Neuron (in vitro differentiated cells): ENCODE data around the gene C4BPA.

Source experiments
- H2AFZ ChIP-seq: one replicate; pipeline ENCODE4 v1.6.1; 2013; ENCODE audit warnings: low read depth, mild to moderate bottlenecking, inconsistent platforms, low read length, moderate library complexity
- H3K27me3 ChIP-seq: one replicate; pipeline ENCODE4 v1.6.1; 2013; ENCODE audit warnings: low read length; ENCODE audit not compliant: insufficient read depth
- H3K36me3 ChIP-seq: one replicate; pipeline ENCODE4 v1.6.1; 2013; ENCODE audit warnings: low read length; ENCODE audit not compliant: insufficient read depth
- H3K4me1 ChIP-seq: one replicate; pipeline ENCODE4 v1.6.1; 2013; ENCODE audit warnings: low read length; ENCODE audit not compliant: insufficient read depth
- H3K4me3 ChIP-seq: 2 replicates; pipeline ENCODE4 v1.5.1; 2013; ENCODE audit warnings: mild to moderate bottlenecking, low read length, moderate library complexity
- H3K9me3 ChIP-seq: one replicate; pipeline ENCODE4 v1.6.1; 2013; ENCODE audit warnings: low read length

C4BPA gene

DNA sequence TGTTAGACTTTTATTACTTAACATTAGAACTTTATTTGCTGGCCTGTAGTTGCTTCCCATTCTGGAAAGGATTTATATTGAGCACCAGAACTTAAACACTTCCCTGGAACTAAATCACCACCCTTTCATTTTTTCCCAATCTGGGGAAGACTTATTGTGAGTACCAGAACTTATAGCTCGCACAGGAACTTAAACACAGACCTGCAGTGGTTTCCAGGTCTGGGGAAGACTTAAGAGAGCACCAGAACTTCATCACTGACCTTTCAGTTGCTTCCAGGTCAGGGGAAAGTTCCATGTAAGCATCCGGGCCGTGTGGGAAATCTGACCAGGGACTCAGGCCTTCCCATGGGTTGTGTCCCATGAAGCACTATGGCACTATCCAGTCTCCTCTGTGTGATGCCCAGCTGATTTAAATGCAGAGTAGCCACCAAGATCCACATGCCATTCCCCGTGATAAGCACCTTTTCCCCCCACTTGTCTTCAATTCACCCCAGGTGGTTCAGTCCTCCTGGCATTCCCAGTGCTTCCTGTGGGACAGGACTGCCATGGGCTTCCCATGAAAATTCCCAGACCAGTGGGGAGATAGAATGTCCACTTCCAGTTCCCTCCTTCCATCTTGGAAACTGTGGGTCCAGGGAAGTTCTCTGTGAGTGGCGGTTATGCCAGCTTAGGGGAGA, 48.9 kb downstream of the C4BPA start:
- Histone ChIP-seq H3K4me1 (no peaks in the 10 kb centered on the region), H3K36me3 (no peaks in the 10 kb centered on the region), H2AFZ (no peak overlapping the region), H3K9me3 (no peaks in the 10 kb centered on the region), H3K4me3 (peak overlapping the region; percentile 23), H3K27me3 (no peaks in the 10 kb centered on the region)

GRCh38 chr1:207155028-207155427, 51.0 kb downstream of the C4BPA start:
- H3K27me3 ChIP-seq, result no peaks in the 10 kb centered on the region
- H2AFZ ChIP-seq, result no peak overlapping the region
- no peaks in the 10 kb centered on the region for H3K9me3 ChIP-seq
- no peaks in the 10 kb centered on the region for H3K36me3 ChIP-seq
- no peaks in the 10 kb centered on the region for H3K4me1 ChIP-seq
- no peak overlapping the region for H3K4me3 ChIP-seq

- Histone ChIP-seq H3K36me3 (no peaks in the 10 kb centered on the region), H3K27me3 (no peaks in the 10 kb centered on the region), H3K9me3 (no peaks in the 10 kb centered on the region), H2AFZ (no peak overlapping the region), H3K4me1 (no peaks in the 10 kb centered on the region), H3K4me3 (no peak overlapping the region)
Measured at GRCh38 chr1:207156095-207156494, 52.1 kb downstream of the C4BPA start.

DNA sequence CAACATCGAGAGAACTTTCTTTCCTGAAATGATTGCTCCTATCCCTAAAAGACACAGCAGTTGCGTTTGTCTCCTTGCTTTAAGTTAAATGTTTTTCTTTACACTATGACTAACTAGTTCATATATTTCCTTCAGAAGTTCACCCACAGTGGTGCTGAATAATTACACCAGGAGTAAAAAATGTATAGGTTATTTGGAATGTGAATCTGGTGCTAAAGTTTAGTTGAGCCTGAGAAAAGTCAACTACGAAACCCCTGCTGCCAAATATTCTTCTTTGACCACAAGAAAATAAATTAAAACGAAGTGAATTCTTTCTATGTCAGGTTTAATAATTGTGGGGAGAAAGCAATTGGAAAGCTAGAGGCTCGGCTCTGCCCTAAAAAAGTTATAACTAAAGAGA, 52.8 kb downstream of the C4BPA start:
- no peaks in the 10 kb centered on the region for H3K9me3 ChIP-seq
- no peaks in the 10 kb centered on the region for H3K36me3 ChIP-seq
- H3K27me3 ChIP-seq, result no peaks in the 10 kb centered on the region
- H2AFZ ChIP-seq, result no peak overlapping the region
- H3K4me1 ChIP-seq, result no peaks in the 10 kb centered on the region
- H3K4me3 ChIP-seq, result no peak overlapping the region

GRCh38 chr1:207164086-207164485, 60.1 kb downstream of the C4BPA start:
- H3K9me3 ChIP-seq, result no peaks in the 10 kb centered on the region
- H3K36me3 ChIP-seq, result no peaks in the 10 kb centered on the region
- H3K4me3 ChIP-seq, result no peak overlapping the region

DNA sequence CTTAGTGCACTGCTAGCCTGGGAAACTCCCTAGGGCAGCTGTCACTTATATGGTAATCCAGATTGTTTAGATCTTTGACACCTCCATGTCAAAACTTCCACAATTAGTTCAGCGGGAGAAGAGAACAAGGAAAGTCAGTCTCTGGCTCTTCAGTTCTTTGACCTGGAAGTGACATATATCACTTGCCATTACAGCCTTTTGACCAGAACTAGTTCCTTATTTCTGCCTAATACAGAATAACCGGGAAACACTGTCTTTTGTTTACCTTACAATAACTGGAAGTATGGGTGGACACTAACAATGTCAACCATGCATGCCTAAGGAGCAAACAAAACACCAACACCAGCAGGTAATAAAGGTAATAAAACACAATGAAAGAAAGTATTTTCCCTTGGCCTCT, 68.3 kb downstream of the C4BPA start:
- H3K9me3 ChIP-seq, result no peaks in the 10 kb centered on the region
- no peaks in the 10 kb centered on the region for H3K36me3 ChIP-seq
- H3K4me1 ChIP-seq, result no peaks in the 10 kb centered on the region
- H2AFZ ChIP-seq, result no peak overlapping the region
- H3K4me3 ChIP-seq, result no peak overlapping the region
- H3K27me3 ChIP-seq, result no peaks in the 10 kb centered on the region

More at GRCh38 chr1:207164086-207164485, 60.1 kb downstream of the C4BPA start:
- Histone ChIP-seq H2AFZ (no peak overlapping the region), H3K27me3 (no peaks in the 10 kb centered on the region), H3K4me1 (no peaks in the 10 kb centered on the region)

GRCh38 chr1:207172885-207173284, 68.9 kb downstream of the C4BPA start:
- Histone ChIP-seq H3K4me3 (no peak overlapping the region), H3K9me3 (no peaks in the 10 kb centered on the region), H2AFZ (no peak overlapping the region), H3K27me3 (no peaks in the 10 kb centered on the region), H3K4me1 (no peaks in the 10 kb centered on the region), H3K36me3 (no peaks in the 10 kb centered on the region)

- H3K9me3 ChIP-seq, result no peaks in the 10 kb centered on the region
- no peaks in the 10 kb centered on the region for H3K4me1 ChIP-seq
- H3K36me3 ChIP-seq, result no peaks in the 10 kb centered on the region
- no peak overlapping the region for H2AFZ ChIP-seq
- no peak overlapping the region for H3K4me3 ChIP-seq
- no peaks in the 10 kb centered on the region for H3K27me3 ChIP-seq
Measured at GRCh38 chr1:207173396-207173795, 69.4 kb downstream of the C4BPA start.

GRCh38 chr1:207174913-207175312, 70.9 kb downstream of the C4BPA start:
- Histone ChIP-seq H3K4me3 (no peak overlapping the region), H3K27me3 (no peaks in the 10 kb centered on the region), H2AFZ (no peak overlapping the region), H3K4me1 (no peaks in the 10 kb centered on the region), H3K36me3 (no peaks in the 10 kb centered on the region), H3K9me3 (no peaks in the 10 kb centered on the region)

GRCh38 chr1:207179036-207179435, 75.0 kb downstream of the C4BPA start:
- Histone ChIP-seq H3K27me3 (no peaks in the 10 kb centered on the region), H3K36me3 (no peaks in the 10 kb centered on the region), H2AFZ (no peak overlapping the region), H3K4me3 (no peak overlapping the region), H3K4me1 (no peaks in the 10 kb centered on the region), H3K9me3 (no peaks in the 10 kb centered on the region)

GRCh38 chr1:207181847-207182246, 77.8 kb downstream of the C4BPA start:
- H3K4me3 ChIP-seq, result no peak overlapping the region

DNA sequence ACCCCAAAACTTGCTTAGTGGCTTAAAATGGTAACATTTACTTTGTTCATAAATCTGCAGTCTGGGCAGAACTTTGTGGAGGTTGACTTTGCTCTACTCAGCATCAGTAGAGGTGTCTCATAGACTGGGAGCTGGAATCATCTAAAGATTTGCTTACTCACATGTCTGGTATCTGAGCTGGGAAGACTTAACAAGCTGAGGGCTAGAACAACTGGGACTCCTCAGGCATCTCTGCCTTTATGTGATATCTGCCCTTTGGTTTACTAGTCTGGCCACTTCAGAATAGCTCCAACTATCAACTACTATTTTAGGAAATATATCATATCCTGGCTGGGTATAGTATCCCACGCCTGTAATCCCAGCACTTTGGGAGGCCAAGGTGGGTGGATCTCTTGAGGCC, 82.5 kb downstream of the C4BPA start:
- Histone ChIP-seq H2AFZ (no peak overlapping the region), H3K4me1 (no peaks in the 10 kb centered on the region), H3K9me3 (no peaks in the 10 kb centered on the region), H3K4me3 (no peak overlapping the region), H3K27me3 (no peaks in the 10 kb centered on the region), H3K36me3 (no peaks in the 10 kb centered on the region)

More at GRCh38 chr1:207181847-207182246, 77.8 kb downstream of the C4BPA start:
- Histone ChIP-seq H3K9me3 (no peaks in the 10 kb centered on the region), H3K36me3 (no peaks in the 10 kb centered on the region), H2AFZ (no peak overlapping the region), H3K4me1 (no peaks in the 10 kb centered on the region), H3K27me3 (no peaks in the 10 kb centered on the region)

GRCh38 chr1:207188901-207189300, 84.9 kb downstream of the C4BPA start:
- H3K4me3 ChIP-seq, result no peak overlapping the region
- no peak overlapping the region for H2AFZ ChIP-seq
- H3K36me3 ChIP-seq, result no peaks in the 10 kb centered on the region
- H3K4me1 ChIP-seq, result no peaks in the 10 kb centered on the region
- no peaks in the 10 kb centered on the region for H3K9me3 ChIP-seq
- no peaks in the 10 kb centered on the region for H3K27me3 ChIP-seq

DNA sequence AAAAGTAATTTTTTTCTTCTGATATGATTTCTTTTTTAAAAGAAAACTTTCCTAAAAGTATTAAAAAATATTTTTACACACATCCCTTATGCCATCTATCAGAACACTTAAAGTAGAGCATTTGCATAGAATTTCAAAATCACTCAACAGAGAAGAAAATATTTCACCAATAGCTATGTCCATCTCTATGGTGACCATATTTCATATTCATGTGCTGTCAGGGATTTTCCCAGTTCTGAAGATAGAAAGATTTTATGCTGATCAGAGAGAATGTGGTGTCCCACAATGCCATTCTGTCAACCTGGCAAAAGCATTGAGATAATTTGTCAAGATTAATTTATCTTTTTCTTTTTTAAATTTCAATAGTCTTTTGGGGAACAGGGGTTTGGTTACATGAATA, 87.0 kb downstream of the C4BPA start:
- Histone ChIP-seq H3K4me1 (no peaks in the 10 kb centered on the region), H3K36me3 (no peaks in the 10 kb centered on the region)

More for the DNA sequence above, 87.0 kb downstream of the C4BPA start:
- Histone ChIP-seq H3K4me3 (no peak overlapping the region), H2AFZ (no peak overlapping the region), H3K9me3 (no peaks in the 10 kb centered on the region), H3K27me3 (no peaks in the 10 kb centered on the region)
